Fibroblast of the aortic adventitia (primary cell): ENCODE measurements around the gene PLIN3. TPM values are rescaled to one million over a fixed set of nuclear protein-coding genes. Genes with fewer than 3 reads are reported as not detected.

ENCODE experiments used
- DNase-seq: peaks from one replicate; pipeline ENCODE4 v3.0.0-alpha.2; 2010; ENCODE audit warnings: low read depth
- H3K4me3 ChIP-seq: 2 replicates; pipeline ENCODE4 v1.5.1; 2011; ENCODE audit warnings: low read depth, mild to moderate bottlenecking, control low read depth, low read length, moderate library complexity
- total RNA-seq: library from RNA; depleted of rRNA; stranded (reverse); fragments of >200 nt; gene quantifications from 2 replicates; pipeline ENCODE4 v1.2.3, GENCODE V29; 2012; ENCODE audit warnings: low replicate concordance
- TF ChIP-seq, protein P1 (sequence below): IDR thresholded peaks from 2 replicates; pipeline ENCODE4 v1.5.1; 2011; ENCODE audit warnings: mild to moderate bottlenecking, low read length, control low read depth, inconsistent platforms; ENCODE audit not compliant: insufficient read depth

The PLIN3 gene
- total RNA-seq, 1 donor: 227 TPM

DNA sequence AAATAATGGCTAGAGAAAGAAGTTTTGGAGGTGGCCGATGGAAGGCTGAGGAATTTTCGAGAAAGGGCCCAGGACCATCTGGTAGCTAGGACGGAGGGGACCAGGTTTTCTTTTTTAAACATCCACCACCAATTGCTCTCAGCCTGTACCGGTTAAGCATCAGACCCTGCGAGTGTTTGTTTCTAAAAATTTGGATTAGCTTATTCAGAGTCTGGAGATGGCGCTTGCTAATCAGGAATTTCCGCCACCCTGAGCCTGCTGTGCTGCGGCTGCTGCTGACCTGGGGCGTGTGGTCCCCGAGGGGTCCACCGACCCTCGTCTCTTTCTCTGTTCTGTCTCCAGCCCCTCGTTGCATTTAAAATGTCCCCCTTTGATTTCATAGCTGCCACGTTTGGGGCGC lies 43.8 kb upstream of the PLIN3 start:
- DNase-seq: peak; percentile 38

DNA sequence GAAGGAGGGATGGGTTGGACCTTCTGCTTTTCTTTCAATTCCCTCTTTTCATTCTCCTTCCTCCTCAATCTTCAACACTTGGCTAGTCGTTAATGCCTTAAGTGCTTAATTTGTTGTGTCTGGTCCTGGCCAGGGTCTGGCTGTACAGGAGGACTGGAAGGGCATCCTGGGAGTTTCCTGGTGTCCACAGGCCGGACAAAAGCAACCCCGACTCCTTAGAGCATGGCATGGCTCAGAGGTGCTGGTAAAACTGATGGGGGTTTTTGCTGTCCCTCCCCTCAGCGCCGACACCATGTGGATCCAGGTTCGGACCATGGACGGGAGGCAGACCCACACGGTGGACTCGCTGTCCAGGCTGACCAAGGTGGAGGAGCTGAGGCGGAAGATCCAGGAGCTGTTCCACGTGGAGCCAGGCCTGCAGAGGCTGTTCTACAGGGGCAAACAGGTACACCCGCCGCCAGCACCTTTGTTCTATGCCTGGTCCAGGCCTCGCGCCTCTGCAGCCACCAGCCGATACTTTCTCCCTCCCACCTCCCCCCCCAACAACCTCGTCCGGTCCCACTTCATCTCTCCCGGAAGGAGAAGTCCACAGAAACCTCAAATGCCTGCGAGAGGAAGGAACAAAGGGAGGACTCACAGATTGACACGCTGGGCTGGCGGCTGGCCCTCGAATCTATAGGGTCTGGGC lies 43.3 kb upstream of the PLIN3 start:
- peak; percentile 57 for DNase-seq
- TF ChIP-seq, protein P1, sequence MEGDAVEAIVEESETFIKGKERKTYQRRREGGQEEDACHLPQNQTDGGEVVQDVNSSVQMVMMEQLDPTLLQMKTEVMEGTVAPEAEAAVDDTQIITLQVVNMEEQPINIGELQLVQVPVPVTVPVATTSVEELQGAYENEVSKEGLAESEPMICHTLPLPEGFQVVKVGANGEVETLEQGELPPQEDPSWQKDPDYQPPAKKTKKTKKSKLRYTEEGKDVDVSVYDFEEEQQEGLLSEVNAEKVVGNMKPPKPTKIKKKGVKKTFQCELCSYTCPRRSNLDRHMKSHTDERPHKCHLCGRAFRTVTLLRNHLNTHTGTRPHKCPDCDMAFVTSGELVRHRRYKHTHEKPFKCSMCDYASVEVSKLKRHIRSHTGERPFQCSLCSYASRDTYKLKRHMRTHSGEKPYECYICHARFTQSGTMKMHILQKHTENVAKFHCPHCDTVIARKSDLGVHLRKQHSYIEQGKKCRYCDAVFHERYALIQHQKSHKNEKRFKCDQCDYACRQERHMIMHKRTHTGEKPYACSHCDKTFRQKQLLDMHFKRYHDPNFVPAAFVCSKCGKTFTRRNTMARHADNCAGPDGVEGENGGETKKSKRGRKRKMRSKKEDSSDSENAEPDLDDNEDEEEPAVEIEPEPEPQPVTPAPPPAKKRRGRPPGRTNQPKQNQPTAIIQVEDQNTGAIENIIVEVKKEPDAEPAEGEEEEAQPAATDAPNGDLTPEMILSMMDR: no peak
- peak overlapping the region; percentile 76 for H3K4me3 ChIP-seq

More for the DNA sequence above, 43.8 kb upstream of the PLIN3 start:
- peak overlapping the region; percentile 76 for H3K4me3 ChIP-seq
- TF ChIP-seq, protein P1: no peak

DNA sequence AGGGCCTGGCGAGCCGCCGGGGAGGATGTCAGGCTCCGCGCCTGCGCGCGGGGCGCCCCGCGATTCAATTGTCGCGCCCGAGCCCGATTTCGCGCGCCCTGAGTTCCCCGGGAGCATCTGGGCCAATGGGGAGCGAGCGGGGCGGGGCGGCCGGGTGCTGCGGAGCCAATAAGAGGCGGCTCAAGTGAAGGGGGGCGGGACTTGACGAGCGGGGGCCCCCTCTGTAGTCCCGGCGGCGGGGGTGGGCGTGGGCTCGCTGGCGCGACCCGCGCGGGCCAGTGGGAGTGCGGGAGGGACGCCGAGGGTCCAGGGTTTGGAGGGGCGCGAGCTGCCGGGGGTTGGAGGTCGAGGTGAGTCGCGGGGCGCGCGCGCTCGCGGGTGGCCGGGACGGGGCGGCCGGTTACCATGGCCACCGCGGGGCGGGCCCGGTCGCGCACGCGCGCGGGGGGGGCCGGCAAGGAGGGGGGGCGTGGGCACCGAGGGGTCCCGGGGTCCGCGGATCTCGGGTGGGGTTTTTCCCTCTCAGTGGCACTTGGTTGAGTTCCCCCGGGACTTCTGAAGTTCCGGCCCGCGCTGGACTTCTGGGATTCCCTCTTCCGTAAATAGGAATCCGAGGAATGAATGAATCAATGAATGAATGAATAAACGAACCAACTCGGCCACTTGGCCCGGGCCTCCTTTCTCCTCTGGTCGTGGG lies 42.6 kb upstream of the PLIN3 start:
- peak; percentile 70 for DNase-seq
- TF ChIP-seq, protein P1: no peak
- H3K4me3 ChIP-seq: peak overlapping the region; percentile 76

DNA sequence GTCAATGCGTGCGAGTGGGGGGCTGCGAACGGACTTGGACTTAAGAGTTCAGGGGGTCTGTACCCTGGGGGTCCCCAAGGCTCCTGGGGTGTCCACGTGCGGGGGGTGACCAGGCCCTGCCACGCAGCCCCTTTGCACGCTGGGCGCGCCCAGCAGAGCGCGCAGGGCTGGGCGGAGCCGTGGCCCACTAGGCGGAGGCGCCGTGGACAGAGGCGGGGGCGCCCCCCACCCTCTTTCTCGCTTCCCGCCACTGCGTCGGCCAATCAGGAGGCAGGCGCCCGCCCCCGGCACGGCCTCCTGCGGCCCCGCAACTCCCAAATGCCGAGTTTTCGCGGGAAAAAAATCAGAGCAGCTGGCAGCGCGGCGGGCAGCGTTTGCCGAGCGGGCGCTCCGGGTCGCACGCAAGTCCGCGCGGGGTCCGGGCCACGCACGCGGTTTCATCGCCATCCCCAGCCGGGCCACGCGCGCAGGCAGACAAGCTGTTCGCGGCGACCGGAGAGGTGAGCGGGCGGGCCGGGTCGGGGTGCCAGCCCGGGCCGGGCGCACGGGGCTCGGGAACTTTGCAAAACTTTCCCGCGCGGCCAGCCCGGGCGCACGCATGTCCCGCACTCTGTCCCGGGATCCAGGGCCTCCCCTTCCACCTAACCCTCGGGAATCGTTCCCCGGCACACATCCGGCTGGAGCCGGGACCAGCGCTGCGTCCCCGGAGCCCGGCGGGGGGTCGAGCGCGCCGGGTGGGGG lies 41.9 kb upstream of the PLIN3 start, which contains the start of gene UHRF1:
Gene UHRF1, plus strand, starts transcription at position 346 of the 741 bp plus-strand sequence. CDS start 1,385 bp downstream, outside the sequence.
- DNase-seq: no peak

DNA sequence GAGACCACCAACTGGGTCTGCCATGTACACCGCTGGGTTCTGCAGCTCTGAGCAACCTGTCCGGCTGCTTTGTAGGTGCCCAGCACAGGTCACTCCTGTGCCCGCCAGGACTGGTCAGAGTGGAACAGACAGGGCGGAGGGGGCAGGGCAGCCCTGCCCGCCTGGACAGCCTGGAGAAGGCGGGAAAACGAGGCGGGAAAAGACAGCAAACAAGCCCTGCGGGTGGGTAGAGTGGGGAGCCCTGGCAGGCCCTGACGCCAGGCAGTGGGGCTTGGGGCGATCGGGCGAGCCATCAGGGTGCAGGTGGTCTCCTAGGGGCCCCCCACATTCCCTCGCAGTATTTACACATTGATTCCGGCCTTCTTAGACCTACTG lies 41.3 kb upstream of the PLIN3 start:
- TF ChIP-seq, protein P1: no peak
- DNase-seq: no peak
- no peak overlapping the region for H3K4me3 ChIP-seq

More for the DNA sequence above, 41.9 kb upstream of the PLIN3 start, which contains the start of gene UHRF1:
- H3K4me3 ChIP-seq: peak within 1 kb of the TSS; percentile 76
- TF ChIP-seq, protein P1: no peak

DNA sequence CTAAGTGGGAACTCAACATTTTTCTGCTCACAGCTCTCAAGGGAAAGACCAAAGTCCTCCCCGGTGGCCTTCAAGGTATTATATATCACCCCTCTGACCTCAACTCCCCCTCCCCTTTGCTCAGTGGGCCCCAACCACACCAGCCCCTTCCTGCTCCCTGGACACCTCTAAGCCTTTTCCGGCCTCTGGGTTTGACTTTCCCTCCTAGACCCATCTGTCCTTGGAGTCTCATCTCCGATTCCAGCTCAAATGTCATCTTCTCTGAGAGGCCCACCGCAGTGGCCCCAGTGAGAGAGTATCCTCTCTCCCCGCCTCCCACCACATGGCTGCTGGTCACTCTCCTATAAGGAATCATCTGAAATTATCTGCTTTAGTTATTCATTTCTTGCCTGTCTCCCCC lies 40.9 kb upstream of the PLIN3 start:
- no peak for DNase-seq
- TF ChIP-seq, protein P1: no peak
- H3K4me3 ChIP-seq: no peak overlapping the region
